ENCODE results near the gene SIPA1L3.

SIPA1L3 gene

DNA sequence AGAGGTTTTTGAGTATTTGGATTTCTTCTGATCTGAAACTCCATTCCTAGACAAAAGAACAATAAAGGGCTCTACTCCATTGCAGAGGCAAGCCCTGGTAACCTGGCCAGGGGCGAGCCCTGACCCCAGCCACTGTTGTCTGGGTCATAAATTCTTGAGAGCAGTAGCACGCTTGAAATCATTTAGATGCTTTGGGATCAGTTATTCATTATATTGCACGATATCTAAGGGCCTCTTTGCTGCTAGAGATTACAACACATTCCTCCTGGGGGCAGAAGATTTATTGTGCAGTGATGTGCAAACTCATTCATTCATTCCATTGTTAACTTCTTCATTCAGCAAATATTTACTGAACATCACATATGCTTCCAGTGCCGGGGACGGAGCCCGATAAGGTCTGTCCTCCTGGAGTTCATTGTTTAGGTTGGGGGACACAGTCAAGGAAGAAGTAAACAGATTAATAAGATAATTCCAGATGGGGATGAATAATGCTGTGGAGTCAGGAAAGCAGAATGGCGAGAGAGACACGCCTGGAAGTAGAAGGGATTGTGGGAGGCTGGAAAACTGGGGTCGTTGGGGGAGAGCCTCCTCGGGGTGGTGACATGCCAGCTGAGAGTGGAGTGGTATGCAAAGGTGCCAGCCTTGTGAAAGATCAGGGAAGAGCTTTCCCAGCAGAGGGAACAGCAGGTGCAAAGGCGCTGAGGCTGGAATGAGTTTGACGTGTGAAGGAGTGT is 34.9 kb downstream of the SIPA1L3 start:
- no peak for DNase-seq (ENCODE audit: extremely low read depth in 1 of 2, low read depth in 1 of 2)

DNA sequence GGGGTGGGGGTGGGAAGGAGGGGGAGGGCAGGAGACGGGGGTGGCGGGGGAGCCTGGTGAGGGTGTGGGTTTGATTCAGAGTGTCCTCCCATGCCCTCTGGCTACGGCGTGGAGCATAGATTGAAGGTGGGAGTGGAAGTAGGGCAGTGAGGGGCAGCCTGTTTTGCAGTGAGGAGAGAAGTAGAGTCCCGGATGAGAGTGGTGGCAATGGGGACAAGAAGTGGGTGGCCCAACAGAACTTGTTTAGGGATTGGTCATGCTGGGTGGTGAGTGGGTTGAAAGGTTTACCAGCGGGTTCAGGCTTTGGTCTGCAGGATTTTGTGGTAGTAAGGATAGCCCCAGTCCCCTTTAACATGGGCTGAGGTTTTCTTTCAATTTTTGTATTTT is 35.5 kb downstream of the SIPA1L3 start:
- DNase-seq (ENCODE audit: extremely low read depth in 1 of 2, low read depth in 1 of 2): no peak

DNA sequence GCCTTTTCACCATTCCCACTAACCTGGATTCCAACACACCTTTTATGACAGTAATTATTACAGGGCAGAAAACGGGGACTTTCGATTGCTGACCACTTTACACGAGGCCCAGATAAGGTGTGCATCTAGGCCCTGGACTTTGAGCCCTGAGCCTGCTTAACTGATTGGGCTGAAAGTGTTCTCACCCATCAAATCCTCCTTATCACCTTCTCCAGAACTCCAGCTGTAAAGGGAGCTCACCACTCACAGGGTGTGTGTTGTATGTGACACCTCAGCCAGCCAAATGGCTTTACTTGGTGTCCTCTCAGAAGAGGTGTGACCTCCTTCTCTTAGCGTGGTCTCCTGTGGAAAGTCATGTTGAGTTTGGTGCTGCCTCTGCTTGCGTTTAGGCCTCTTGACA is 36.5 kb downstream of the SIPA1L3 start:
- DNase-seq (ENCODE audit: extremely low read depth in 1 of 2, low read depth in 1 of 2): no peak

DNA sequence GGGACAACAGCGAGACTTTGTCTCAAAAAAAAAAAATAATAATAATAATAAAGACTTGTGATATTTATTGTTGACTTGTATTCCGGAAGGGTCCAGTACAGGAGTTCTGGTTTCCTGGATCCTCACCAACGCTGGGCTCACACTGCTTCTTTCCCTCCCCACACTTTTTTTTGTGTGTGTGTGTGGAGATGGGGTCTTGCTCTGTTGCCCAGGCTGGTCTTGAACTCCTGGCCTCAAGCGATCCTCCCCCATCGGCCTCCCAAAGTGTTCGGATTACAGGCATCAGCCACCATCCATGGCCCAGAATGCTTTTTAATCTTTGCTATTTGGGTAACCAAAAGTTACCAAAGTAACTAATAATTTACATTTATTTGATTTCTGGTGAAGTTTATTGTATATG is 39.1 kb downstream of the SIPA1L3 start:
- DNase-seq (ENCODE audit: extremely low read depth in 1 of 2, low read depth in 1 of 2): no peak

DNA sequence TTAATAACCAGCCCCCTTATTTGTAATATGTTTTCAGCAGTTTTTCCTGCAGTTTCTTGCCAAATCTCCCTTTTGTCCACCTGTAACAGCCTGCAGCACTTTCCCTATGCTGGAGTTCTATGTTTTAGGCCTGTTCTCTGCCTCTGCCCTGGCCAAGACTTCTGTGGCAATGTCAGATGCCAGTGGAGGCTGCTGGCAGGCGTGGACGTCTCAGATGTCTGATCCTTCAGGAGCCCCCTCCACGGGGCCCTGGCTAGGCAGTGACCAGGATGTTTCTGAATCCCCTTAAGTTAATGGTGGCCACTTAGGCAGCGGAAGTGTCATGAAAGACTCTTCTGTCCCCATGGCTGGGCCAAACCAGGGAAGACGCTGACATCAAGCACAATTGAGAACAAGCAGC is 40.8 kb downstream of the SIPA1L3 start:
- DNase-seq (ENCODE audit: extremely low read depth in 1 of 2, low read depth in 1 of 2): no peak

DNA sequence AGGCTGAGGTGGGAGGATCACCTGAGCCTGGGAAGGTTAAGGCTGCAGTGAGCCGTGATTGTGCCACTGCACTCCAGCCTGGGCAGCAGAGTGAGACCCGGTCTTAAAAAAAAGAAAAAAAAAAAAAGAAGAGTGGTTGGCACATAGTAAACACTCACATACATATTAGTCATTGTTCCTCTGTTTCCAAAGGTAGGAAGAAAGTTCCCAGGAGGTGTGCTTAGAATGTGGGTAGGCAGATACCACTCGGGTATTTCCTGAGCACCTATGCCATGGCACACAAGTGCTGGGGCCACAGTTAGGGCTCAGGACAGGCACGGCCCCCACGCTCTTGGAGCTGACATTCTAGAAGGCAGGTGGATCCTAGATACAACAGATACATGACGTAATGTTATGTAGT is 41.4 kb downstream of the SIPA1L3 start:
- no peak for DNase-seq (ENCODE audit: extremely low read depth in 1 of 2, low read depth in 1 of 2)

DNA sequence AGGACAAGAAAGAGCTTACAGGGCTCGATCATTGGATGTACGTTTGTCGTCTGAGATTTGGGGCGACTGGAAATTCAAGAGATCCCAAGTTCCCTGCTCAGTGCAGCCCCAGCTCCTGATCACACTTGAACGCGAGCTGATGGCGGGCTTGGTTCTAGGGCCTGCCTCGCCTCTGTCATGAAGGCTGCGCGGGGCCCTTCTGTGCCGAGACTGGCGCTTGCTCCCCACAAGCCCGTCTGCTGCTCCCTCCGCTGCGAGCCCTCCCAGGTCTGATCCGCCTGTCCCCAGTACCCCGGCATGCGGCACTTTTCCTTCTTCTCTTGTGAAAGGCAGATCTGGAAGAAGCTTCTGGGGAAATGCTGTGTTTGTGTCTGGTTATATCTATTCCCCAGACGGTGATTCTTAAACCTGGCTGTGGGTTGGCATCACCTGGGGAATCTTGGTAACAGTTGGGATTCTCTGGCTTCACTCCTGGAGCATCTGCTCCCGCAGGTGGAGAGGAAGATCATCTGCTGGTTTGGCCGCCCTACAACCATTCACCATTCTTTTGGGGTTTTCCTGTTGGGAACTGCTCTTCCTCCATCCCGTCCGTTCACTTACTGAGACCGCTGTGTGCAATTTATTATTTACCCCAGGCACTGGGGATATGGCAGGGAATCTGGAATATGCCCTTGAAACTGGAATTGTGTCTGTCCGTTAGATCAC is 43.6 kb downstream of the SIPA1L3 start:
- DNase-seq (ENCODE audit: extremely low read depth in 1 of 2, low read depth in 1 of 2): no peak

DNA sequence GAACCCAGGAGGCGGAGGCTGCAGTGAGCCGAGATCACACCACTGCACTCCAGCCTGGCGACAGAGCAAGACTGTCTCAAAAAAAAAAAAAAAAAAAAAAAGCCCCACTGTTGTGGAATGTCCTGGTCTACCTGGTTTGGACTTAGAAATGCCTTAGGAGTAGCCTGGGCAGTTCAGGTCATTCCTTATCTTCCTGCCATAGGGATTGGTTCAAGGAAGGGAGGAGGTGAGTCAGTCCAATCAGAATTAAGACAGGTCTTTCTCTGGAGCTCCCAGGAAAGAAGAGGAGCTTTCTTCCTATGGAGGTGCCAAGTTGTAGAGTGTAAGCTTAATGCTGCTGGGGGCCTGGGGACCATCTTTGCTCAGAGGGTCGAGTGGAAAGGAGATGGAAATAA is 44.8 kb downstream of the SIPA1L3 start:
- no peak for DNase-seq (ENCODE audit: extremely low read depth in 1 of 2, low read depth in 1 of 2)

DNA sequence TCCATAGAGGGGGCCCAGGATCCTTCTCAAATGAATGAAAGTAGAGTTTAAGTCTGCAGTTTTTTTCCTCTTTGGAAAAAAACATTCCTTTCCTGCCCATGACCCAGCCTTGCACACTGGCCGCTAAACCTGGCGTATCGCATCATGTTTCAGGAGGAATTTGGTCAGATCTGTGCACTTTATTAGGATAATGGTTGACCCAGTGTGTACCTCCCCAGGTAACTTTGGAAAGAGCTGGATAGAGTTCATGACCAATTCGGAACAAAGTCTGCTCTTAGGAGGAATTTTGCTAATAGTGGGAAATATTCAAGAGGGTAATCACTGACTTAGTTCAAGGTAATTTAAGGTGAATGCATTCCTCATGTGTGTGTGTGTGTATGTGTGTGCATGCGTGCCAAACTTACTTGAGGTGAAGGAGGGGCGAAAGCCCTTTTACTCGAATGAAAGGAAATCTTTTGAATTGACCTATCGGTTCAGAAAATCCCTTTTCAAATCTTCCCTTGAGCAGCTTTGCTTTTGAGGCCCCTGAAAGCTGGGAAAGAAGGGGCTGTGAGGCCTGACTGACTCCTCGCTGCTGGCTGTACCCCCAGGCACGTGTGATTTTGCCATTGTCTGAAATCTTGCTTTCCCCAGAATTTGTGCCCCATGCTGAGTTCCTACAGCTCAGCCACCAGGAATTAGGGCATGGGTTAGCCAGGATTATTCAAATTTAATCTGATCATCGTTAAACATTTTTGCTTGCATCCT is 46.3 kb downstream of the SIPA1L3 start:
- no peak for DNase-seq (ENCODE audit: extremely low read depth in 1 of 2, low read depth in 1 of 2)

DNA sequence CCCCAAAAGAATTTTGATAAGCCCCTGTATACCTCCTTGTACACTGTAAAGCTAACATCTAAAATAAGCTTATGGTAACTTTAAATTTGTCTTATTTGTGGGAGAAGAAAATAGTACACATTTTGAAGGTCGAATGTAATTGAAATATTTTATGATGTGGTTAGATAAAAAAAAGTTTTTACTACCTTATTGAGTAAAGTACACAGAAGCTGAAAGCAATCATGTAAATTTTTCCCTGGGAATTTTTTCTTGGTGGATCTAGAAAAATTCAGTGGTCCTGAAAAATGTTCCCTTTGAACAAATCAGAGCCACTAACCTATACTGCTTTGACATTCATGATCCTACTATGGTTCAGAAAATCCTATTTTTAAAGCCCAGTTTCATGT is 46.9 kb downstream of the SIPA1L3 start:
- DNase-seq (ENCODE audit: extremely low read depth in 1 of 2, low read depth in 1 of 2): no peak

DNA sequence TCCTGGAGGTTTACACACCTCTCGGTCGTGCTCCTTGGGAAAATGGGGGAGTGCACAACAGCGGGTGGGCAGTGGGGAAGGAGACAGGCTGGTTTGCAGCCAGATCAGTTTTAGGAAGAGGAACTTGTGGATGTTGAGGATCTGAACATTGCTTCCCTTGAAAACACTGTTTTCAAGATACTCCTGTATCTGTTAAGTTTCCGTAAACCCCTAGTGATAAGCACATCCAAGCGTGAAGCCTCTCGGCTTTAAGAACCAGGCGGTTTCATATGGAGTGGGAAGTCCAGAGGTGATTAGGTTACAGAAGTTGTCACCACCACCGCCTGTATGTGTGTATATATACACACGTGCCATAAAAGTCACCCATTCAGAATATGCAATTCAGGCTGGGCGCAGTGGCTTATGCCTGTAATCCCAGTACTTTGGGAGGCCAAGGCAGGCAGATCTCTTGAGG is 47.4 kb downstream of the SIPA1L3 start:
- no peak for DNase-seq (ENCODE audit: extremely low read depth in 1 of 2, low read depth in 1 of 2)

DNA sequence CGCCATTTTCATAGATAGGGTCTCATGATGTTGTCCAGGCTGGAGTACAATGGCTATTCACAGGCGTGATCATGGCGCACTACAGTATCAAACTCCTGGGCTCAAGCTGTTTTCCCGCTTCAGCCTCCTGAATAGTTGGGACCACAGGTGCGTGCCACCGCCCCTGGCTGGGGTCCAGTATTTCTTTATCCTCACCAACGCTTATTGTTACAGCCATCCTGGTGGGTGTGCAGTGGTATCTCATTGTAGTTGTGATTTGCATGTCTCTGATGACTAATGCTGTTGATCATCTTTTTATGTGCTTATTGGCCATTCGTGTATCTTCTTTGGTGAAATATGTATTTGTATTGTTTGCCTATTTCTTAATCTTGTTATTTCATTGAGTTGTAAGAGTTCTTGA is 49.0 kb downstream of the SIPA1L3 start:
- DNase-seq (ENCODE audit: extremely low read depth in 1 of 2, low read depth in 1 of 2): no peak

DNA sequence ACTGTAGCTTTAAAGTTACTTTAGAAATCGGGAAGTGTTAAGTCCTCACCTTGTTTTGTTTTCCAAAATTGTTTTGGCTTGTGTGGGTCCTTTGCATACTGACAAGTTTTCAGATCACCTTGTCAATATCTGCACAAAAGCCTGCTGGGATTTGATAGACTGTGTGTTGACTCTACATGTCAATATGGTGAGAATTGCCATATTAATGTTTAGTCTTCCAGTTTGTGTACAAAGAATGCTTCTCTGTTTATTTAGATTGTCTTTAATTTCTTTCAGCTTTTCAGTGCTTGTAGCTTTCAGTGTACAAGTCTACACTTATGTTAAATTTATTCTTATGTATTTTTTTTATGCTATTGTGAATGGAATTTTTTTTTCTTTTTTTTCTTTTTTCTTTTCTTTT is 50.2 kb downstream of the SIPA1L3 start:
- DNase-seq (ENCODE audit: extremely low read depth in 1 of 2, low read depth in 1 of 2): no peak

DNA sequence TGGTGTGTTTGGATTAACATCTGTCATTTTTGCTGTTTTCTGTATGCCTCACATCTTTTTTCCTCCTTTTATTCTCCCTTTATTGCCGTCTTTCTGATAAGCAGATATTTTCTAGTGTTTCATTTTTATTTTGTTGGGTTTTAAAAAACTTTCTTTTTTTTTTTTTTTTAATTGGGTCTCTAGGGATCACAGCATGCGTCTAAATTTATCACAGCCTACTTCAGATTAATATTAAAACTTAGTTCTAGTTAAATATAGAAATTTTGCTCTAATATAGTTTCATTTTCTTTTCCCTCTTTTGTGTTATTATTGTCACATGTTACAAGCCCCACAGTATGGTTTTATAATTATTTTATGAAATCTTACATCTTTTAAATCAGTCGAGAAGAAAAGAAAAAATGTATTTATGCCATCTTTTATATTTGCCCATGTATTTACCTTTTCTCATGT is 52.7 kb downstream of the SIPA1L3 start:
- no peak for DNase-seq (ENCODE audit: extremely low read depth in 1 of 2, low read depth in 1 of 2)

DNA sequence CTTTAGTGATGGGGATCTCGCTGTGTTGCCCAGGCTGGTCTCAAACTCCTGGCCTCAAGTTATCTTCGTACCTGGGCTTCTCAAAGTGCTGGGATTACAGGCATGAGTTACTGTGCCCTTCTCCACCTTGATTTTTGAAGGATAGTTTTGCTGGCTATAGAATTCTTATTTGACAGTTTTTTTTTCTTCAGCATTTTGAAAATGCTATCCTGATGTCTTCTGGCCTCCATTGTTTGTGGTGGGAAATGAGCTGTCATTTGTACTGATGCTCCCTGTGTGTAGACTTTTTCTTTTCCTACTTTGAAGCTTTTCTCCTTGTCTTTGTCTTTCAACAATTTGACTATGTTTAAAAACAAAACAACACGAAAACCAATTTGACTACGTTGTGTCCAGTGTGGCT is 54.2 kb downstream of the SIPA1L3 start:
- DNase-seq (ENCODE audit: extremely low read depth in 1 of 2, low read depth in 1 of 2): no peak

DNA sequence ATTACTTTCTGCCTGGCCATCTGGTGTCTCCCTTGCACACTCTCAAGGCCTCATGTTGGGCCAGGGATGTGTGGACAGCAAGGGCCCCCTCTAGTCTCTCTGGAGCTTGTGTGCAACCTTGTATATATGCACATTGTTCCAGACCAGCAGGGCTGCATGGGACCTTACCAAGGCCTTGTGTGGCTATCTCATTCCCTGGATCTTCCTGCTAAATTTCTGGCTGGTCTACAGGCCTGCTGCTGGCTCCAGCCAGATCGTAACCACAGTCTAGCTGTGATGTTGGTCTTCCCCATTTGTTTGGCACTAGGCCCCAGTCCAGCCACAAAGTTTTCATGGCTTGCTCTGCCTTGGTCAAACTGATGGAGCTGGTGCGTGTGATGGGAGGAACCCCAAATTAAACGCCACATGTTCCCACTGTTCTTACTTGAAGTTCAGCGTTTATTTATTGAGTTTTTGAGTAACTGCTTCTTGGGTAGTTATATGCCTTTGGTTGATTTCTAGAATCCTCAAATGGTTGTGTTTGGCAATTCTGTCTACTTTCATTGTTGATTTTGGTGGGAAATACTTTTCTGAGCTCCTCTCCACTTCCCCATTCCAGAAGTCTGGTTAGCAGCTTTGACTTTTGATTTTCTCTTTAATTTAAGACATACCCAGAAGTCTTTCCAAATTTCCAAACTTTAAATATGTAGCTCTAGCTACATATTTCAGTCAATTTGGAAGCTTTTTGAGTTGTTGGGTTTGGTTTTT is 56.4 kb downstream of the SIPA1L3 start:
- DNase-seq (ENCODE audit: extremely low read depth in 1 of 2, low read depth in 1 of 2): no peak

DNA sequence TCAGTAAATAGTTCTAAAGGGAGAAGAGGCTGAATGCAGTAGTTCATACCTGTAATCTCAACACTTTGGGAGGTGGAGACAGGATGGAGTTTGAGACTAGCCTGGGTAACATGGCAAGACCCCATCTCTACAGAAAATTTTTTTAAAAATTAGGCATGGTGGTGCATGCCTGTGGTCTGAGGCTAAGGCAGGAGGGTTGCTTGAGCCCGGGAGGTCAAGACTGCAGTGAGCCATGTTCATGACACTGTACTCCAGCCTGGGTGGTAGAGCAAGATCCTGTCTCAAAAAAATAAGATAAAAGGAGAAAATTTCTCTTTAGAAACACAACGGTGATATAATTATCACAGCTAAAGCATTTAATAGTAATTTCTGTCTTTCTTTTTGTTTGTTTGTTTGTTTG is 57.1 kb downstream of the SIPA1L3 start:
- DNase-seq (ENCODE audit: extremely low read depth in 1 of 2, low read depth in 1 of 2): no peak

DNA sequence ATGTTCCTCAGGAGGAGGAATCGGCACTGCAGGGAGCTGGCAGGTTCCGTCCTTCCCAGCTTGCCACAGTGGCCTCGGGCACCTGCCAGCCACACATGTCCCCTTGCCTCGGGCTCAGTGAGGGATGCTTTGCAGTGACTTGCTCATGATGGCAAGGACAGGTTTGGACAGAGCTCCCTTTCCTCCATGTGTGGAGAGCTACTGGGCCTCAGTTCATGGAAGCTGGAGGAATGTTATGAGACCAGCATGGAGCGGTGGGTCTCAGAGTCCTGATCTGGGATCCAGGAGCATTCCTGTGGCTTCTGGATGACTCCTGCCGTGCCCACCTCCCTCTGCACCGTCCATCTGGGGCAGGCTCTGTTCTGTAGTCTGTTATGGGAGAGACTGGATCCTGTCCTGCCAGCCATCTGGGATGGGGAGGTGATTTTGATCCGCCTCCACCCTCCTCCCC is 59.2 kb downstream of the SIPA1L3 start:
- no peak for DNase-seq (ENCODE audit: extremely low read depth in 1 of 2, low read depth in 1 of 2)

DNA sequence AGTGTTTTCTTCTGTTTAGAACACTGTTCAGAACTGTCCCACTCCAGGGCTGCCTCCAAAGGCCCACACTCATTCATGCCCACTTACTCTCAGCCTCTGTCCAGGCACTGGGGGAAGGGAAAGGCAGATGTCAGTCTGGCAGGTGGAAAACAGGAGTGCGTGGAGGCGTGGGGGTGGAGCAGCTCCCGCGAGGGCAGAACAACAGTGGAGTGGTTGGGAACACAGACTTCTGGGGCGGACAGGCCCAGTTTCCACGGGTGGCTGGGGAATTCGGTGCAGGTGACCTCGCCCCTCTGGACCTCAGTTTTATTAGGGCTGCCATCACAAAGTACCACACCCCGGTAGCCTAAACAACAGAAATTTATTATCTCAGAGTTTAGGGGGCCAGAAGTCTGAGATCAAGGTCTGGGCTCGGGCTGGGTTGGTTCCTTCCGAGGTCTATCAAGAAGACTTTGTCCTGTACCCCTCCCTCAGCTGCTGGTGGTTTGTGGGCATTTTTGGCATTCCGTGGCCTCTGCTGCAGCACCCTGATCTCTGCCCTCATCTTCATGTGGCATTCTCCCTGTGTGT is 59.7 kb downstream of the SIPA1L3 start:
- DNase-seq (ENCODE audit: extremely low read depth in 1 of 2, low read depth in 1 of 2): no peak

DNA sequence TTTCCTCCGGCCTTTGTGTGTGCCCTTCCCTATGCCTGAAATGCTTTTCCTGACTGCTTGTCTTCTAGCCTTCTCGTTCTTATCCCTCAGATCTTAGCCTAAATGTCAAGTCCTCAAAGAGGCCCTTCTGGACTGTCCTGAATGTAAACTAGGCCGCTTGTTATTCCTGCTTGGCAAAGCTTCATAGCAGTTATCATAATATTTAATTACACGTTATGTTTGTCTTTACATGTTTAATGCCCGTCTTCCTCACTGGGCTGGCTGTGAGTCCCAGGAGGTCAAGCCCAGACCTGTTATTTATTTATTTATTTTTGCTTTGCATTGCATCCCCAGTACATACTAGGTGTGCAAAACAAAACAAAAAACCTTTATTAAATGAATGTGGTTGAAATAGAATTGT is 62.7 kb downstream of the SIPA1L3 start:
- DNase-seq (ENCODE audit: extremely low read depth in 1 of 2, low read depth in 1 of 2): no peak

DNA sequence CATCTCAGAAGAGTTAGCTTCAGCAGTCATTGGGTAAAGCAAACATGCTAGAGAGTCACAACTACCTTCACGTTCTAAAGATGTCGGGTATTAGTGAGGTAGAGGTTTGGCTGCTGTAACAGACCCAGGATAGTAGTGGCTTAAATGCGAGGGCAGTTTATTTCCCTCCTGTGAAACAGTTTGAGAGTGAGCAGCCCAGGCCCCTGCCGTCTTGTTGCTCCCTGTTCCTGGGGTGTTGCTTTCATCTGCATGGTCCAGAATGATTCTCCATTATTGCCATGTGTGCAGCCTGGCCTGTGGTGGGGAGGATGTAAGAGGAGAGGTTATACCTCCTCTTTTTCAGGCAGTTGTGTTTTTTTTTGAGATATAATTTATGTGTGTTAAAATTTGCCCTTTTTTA is 63.7 kb downstream of the SIPA1L3 start:
- DNase-seq (ENCODE audit: extremely low read depth in 1 of 2, low read depth in 1 of 2): no peak

Data from stimulated activated CD8-positive, alpha-beta memory T cell treated with anti-CD3 and anti-CD28 coated beads, Interleukin-7, amount 100 ng/mL, for 48 hours (primary cell).